Epithelial cell of proximal tubule (primary cell): ENCODE results near the gene KANSL1L. TPM values are rescaled to one million over a fixed set of nuclear protein-coding genes. Genes with fewer than 3 reads are reported as not detected.

Experiments
- DNase-seq: peaks from one replicate; pipeline ENCODE4 v3.0.0-alpha.2; 2011; ENCODE audit warnings: low read depth
- H3K4me3 ChIP-seq: 2 replicates; pipeline ENCODE4 v1.5.1; 2011; ENCODE audit warnings: low read depth, mild to moderate bottlenecking, low read length
- CTCF ChIP-seq: conservative IDR thresholded peaks from 2 replicates; pipeline ENCODE4 v1.5.1; 2012; ENCODE audit warnings: low read depth, mild to moderate bottlenecking, low read length
- total RNA-seq: library from RNA; depleted of rRNA; stranded (reverse); fragments of >200 nt; gene quantifications from 2 replicates; pipeline ENCODE4 v1.2.3, GENCODE V29; 2015

KANSL1L gene
- total RNA-seq, 1 donor from 2014 or later = 5.6 TPM

- peak; percentile 2 for DNase-seq
- H3K4me3 ChIP-seq = no peak overlapping the region
Observed at GRCh38 chr2:210086292-210086691, 84.9 kb downstream of the KANSL1L start.

GRCh38 chr2:210072922-210073509, 98.2 kb downstream of the KANSL1L start:
- peak; percentile 35 for DNase-seq
- peak; percentile 76 for TF ChIP-seq CTCF
- no peak overlapping the region for H3K4me3 ChIP-seq

More at GRCh38 chr2:210086292-210086691, 84.9 kb downstream of the KANSL1L start:
- TF ChIP-seq CTCF = no peak

- no peak overlapping the region for H3K4me3 ChIP-seq
- no peak for TF ChIP-seq CTCF
- no peak for DNase-seq
Observed at GRCh38 chr2:210072493-210072892, 98.7 kb downstream of the KANSL1L start.

GRCh38 chr2:210063306-210063705, 107.9 kb downstream of the KANSL1L start:
- TF ChIP-seq CTCF = no peak
- DNase-seq = no peak

GRCh38 chr2:210055825-210056224, 115.4 kb downstream of the KANSL1L start:
- no peak overlapping the region for H3K4me3 ChIP-seq
- DNase-seq = no peak
- no peak for TF ChIP-seq CTCF

More at GRCh38 chr2:210063306-210063705, 107.9 kb downstream of the KANSL1L start:
- H3K4me3 ChIP-seq = no peak overlapping the region

- no peak overlapping the region for H3K4me3 ChIP-seq
- no peak for DNase-seq
- no peak for TF ChIP-seq CTCF
Observed at GRCh38 chr2:210054696-210055095, 116.5 kb downstream of the KANSL1L start.

GRCh38 chr2:210050885-210051284, 120.3 kb downstream of the KANSL1L start:
- DNase-seq = no peak
- no peak for TF ChIP-seq CTCF
- no peak overlapping the region for H3K4me3 ChIP-seq
